HK-2 (cell line): ENCODE measurements around the gene IL13.
"Not testable (repeated sequence)": the region's sequence is repeated elsewhere in the genome, so short reads cannot be mapped to it uniquely, and the experiment has no call there.

ENCODE experiments used
- DNase-seq: peaks from one replicate; pipeline ENCODE4 v3.0.0-alpha.2; 2018; ENCODE audit not compliant: unreplicated experiment

Gene IL13

DNA sequence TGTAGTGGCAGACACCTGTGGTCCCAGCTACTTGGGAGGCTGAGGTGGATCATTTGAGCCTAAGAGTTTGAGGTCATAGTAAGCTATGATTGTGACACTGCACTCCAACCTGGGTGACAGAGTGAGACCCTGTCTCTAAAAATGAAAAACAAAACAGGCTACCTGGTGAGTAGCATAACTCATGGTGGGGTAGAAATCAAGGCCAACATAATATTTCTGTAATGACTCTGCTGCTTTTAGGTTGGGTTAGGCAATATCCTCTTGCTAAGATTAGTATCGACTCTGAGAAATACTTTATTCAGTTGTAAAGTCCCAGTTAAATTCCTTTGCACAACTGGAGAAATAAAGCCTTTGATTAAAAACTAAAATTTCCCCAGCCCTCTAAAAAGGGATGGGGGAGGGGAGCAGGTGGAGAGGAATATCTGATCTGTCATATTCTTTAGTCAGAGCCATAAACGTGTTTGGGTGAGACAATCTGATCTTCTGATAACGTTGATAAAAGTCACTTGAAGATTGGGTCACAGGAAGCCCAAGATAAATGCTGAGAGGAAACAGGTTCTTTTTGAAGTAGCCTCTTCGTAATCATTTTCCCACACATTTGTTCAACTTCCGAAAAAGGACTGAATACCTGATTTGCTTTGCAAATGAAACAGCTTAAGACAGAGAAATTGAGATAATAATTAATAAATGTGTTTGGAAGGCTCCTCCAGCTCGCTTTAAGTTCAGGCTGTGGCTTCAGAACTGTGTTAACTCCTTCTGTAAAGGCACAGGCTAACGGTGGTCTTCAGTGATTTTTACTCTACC is 30.8 kb downstream of the IL13 start:
- DNase-seq, result no peak

DNA sequence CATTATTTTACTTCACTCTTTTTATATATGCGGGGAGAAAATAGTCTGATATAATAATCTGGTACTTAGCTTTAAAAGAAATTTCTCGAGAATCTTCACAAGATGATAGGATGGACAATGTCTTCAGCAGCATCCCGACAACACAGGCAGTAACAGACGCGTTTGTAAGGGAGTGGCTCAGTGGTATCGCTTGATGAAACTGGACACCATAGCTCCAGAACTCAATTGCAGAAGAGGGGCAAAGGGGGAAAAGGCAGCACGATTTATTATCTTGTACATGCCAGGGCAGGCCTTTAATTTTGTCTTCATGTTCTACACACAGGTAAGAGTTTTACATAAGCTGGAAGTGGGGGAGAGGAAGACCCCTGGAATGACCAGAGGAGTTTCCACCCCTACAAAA is 31.5 kb downstream of the IL13 start:
- no peak for DNase-seq

DNA sequence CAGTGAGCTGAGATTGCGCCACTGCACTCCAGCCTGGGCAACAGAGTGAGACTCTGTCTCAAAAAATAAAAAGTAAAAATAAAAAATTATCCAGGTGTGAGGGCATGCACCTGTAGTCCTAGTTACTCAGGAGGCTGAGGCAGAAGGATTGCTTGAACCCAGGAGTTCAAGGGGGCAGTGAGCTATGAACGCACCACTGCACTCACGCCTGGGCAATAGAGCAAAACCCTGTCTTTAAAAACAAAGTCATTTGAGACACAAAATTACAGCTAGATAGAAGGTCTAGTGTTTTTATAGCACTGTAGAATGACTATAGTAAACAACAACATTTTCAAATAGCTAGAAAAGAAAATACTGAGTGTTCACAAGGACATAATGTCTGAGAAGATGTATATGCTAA is 32.2 kb downstream of the IL13 start:
- no peak for DNase-seq

DNA sequence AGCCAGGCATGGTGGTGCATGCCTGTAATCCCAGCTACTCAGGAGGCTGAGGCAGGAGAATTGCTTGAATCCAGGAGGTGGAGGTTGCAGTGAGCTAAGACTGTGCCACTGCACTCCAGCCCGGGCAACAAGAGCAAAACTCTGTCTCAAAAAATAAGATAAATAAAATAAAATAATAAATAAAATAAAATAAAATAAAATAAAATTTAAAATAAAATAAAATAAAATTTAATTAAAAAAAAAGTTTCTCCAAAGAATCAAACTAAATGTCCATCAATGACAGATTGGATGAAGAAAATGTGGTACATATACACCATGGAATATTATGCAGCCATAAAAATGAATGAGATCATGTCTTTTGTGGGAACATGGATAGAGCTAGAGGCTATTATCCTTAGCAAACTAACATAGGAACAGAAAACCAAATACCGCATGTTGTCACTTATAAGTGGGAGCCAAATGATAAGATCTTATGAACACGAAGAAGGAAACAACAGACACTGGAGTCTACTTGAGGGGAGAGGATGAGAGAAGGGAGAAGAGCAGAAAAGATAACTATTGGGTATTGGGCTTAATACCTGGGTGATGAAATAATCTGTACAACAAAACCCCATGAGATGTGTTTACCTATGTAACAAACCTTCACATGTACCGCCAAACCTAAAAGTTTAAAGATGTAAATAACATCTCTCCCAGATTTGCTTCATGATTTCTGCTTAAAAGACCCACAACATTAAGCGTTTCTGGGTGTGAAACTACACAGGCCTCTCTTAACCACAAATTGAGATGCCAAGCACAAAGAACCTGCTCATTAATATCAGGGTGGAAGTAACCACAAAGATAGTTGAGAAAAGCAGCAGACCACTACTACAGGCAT is 34.0 kb downstream of the IL13 start:
- not testable (repeated sequence) for DNase-seq

DNA sequence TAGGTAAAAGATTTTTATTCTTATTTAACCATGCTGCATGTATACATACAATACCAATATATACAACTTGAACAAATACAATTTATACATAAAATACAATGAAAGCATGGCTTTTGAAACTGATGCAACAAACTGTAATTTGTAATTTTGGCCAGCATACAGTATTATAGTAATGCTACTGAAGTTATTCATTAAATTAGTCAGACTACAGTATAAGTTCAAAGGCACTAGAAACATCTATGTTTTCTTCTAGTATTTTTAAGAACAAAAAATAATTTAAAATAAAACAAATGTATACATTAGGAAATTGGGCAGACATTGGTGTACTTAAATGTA is 34.6 kb downstream of the IL13 start:
- no peak for DNase-seq

DNA sequence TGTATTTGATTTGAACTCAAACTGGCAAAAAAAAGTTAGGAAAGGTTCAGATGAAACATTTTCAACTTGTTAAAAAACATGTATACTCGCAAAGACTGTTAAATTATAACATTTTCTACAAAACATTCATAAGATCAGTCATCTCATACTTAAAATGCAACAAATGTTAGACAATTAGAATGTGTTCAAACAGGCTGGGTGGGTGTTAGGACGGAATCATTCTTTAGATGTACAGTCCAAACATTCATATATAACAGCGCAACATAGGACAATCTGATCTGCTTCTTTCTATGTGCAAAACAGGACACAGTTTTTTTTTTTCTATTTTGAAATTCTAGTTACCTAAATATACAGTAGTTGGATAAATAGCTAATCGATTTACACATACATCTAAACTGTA is 38.0 kb downstream of the IL13 start:
- no peak for DNase-seq

DNA sequence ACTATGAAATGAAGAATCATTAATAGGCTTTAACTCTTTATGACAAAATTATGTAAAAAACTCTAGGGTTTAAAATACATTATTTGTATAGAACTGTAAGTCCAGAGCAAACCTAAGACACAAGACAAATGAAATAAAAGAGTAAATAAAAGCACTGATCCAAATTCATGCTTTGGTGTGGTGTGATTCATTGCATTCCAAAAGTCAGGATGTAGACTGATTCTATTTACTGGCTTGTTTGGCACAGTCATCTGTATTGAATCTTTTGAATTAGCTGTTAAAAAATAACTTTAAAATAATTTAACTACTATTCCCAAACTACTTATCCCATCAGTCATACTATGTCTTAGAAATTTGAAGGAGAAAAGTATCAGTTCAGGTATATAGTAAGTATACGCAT is 46.9 kb downstream of the IL13 start:
- DNase-seq, result no peak

DNA sequence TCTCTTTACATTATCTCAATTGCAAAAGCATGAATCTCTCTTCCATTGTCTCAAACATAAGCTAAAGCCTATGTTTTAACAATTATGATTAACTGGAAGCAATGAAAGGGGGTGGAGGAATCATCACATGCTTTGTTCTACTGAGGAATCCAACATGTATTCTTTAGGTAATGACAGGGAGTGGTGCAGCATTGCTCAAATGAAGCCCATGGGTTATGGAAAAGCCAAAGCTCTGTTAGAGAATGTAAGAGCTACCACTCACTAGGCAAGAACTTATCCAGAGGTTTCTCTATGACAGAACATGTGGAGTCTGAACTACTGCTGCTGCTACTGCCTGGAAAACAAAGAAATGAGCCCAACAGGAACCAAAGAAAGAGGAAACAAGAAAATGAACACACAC is 50.7 kb downstream of the IL13 start:
- no peak for DNase-seq
